Ishikawa (cell line): Measurements from ENCODE around the gene RXFP3.

Source experiments
- CEBPB ChIP-seq: IDR thresholded peaks from 2 replicates; pipeline ENCODE4 v1.6.1; 2012
- CREB1 ChIP-seq: IDR thresholded peaks from 2 replicates; pipeline ENCODE4 v1.6.1; 2012; ENCODE audit warnings: low read depth
- EGR1 ChIP-seq: IDR thresholded peaks from 2 replicates; pipeline ENCODE4 v1.6.1; 2012
- EP300 ChIP-seq: IDR thresholded peaks from 2 replicates; pipeline ENCODE4 v1.6.1; 2012; ENCODE audit warnings: borderline replicate concordance
- FOXM1 ChIP-seq: IDR thresholded peaks from 2 replicates; pipeline ENCODE4 v1.6.1; 2012; ENCODE audit warnings: low read depth, borderline replicate concordance
- MAX ChIP-seq: IDR thresholded peaks from 2 replicates; pipeline ENCODE4 v1.6.1; 2012
- NFIC ChIP-seq: IDR thresholded peaks from 2 replicates; pipeline ENCODE4 v1.6.1; 2012
- RAD21 ChIP-seq: IDR thresholded peaks from 2 replicates; pipeline ENCODE4 v1.6.1; 2012; ENCODE audit warnings: low read depth
- REST ChIP-seq: IDR thresholded peaks from 2 replicates; pipeline ENCODE4 v1.6.1; 2012; ENCODE audit warnings: low read depth, mild to moderate bottlenecking
- TAF1 ChIP-seq: IDR thresholded peaks from 2 replicates; pipeline ENCODE4 v1.6.1; 2012; ENCODE audit warnings: low read depth, mild to moderate bottlenecking
- TCF12 ChIP-seq: IDR thresholded peaks from 2 replicates; pipeline ENCODE4 v1.6.1; 2012; ENCODE audit warnings: low read depth
- TEAD4 ChIP-seq: IDR thresholded peaks from 2 replicates; pipeline ENCODE4 v1.6.1; 2012
- USF1 ChIP-seq: IDR thresholded peaks from 2 replicates; pipeline ENCODE4 v1.6.1; 2012
- YY1 ChIP-seq: IDR thresholded peaks from 2 replicates; pipeline ENCODE4 v1.6.1; 2012; ENCODE audit warnings: low read depth
- ZBTB7A ChIP-seq: IDR thresholded peaks from 2 replicates; pipeline ENCODE4 v1.6.1; 2012; ENCODE audit warnings: low read depth

Gene RXFP3

GRCh38 chr5:33936381-33937016 is at the start of gene RXFP3:
Gene RXFP3, plus strand, starts transcription at chr5:33936386. Its CDS starts 355 bp downstream, at chr5:33936741.
- TF ChIP-seq NFIC (no peak), CREB1 (no peak), REST (no peak), FOXM1 (no peak)

GRCh38 chr5:33887268-33887667 is 48.9 kb upstream of the RXFP3 start:
- no peak for TF ChIP-seq REST
- no peak for TF ChIP-seq EGR1
- TF ChIP-seq YY1 = no peak
- TF ChIP-seq TAF1 = no peak
- no peak for TF ChIP-seq RAD21
- no peak for TF ChIP-seq CREB1
- no peak for TF ChIP-seq TEAD4
- TF ChIP-seq EP300 = no peak
- TF ChIP-seq MAX = no peak
- no peak for TF ChIP-seq ZBTB7A
- TF ChIP-seq NFIC = no peak
- no peak for TF ChIP-seq CEBPB
- no peak for TF ChIP-seq USF1
- TF ChIP-seq TCF12 = no peak
- TF ChIP-seq FOXM1 = no peak

GRCh38 chr5:33888587-33888986 is 47.6 kb upstream of the RXFP3 start:
- TF ChIP-seq MAX (no peak), NFIC (no peak), RAD21 (no peak)

GRCh38 chr5:33890131-33891032 is 45.8 kb upstream of the RXFP3 start:
- no peak for TF ChIP-seq FOXM1
- no peak for TF ChIP-seq CREB1
- no peak for TF ChIP-seq USF1
- no peak for TF ChIP-seq YY1
- no peak for TF ChIP-seq TAF1
- no peak for TF ChIP-seq EGR1
- no peak for TF ChIP-seq CEBPB
- TF ChIP-seq MAX = no peak
- no peak for TF ChIP-seq ZBTB7A
- no peak for TF ChIP-seq TEAD4
- TF ChIP-seq RAD21 = no peak
- no peak for TF ChIP-seq EP300
- no peak for TF ChIP-seq REST
- no peak for TF ChIP-seq TCF12
- TF ChIP-seq NFIC = no peak
